ENCODE results near the gene ATF1. TPM values are rescaled to one million over a fixed set of nuclear protein-coding genes. Genes with fewer than 3 reads are reported as not detected.

The ATF1 gene
- total and polyA plus RNA-seq, 10 of the 15 experiments (the other 5 are each of a cell fraction or from before 2014, with no cell fraction given): 15.4 to 92.0 (median 33.6) TPM

- TF ChIP-seq HDGF (IDR thresholded peaks at IDR 0.05): 0 out of 2 replicates have a peak, but pooled peaks have one; percentile 18
- TF ChIP-seq CREM (IDR thresholded peaks at IDR 0.05; ENCODE audit: low read depth): no peak
Observed at GRCh38 chr12:50765095-50765911, 1.4 kb downstream of the ATF1 start (continued).

DNA sequence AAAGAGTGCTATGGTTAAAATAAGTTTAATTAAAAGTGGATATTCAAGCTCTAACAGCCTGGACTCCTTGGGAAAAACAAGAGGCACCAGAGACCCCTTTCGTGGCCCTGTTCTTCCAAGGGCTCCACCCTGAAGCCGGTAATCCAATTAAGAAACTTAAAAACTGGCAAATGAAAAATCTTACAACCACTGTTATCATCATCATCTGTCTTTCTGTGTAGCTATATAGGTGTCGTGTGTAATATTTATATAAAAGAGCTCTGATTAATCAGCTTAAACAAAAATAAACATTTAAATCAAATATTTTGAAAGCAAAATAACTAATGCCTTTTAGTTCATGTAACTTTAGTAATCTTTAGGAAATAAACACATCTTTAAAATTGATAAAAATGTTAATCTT lies 4.5 kb downstream of the ATF1 start:
- H3K4me1 ChIP-seq (ENCODE audit: control insufficient read depth, insufficient read depth, low read length): no peaks in the 10 kb centered on the region
- peaks cover 45% of the 10 kb centered on the region for H3K79me2 ChIP-seq (ENCODE audit: control insufficient read depth, insufficient read depth, low read length)
- ATAC-seq: no peak
- no peak overlapping the region for H3K9ac ChIP-seq (ENCODE audit: control insufficient read depth, insufficient read depth, low read length)
- ChIA-PET RAD21 (ENCODE audit: unreplicated experiment) (interaction anchor here (1.6 kb wide), 1 partner anchor 260 kb away, joined by 5 read pairs; no protein-coding TSS in a partner anchor), CTCF (interaction anchor here (0.7 to 4.4 kb wide), 8 partner anchors 9 to 577 kb away, joined by 3 to 44 read pairs (median 4); no protein-coding TSS in a partner anchor), SMC1A (ENCODE audit: uncharacterized antibody, unreplicated experiment) (interaction anchor here (1.2 to 6.5 kb wide), 3 partner anchors 50 to 260 kb away, joined by 4 to 75 read pairs (median 7); no protein-coding TSS in a partner anchor), POLR2A (no interaction called here)
- H3K27ac ChIP-seq (ENCODE audit: control insufficient read depth, insufficient read depth): no peak overlapping the region
- H3K4me2 ChIP-seq (ENCODE audit: control insufficient read depth, insufficient read depth): no peak overlapping the region
- no peak for FAIRE-seq
- BruUV-seq (replicated peaks): no TSS peak
- H3K9me3 ChIP-seq (replicated peaks; ENCODE audit: control insufficient read depth, insufficient read depth, low read length): no peaks in the 10 kb centered on the region; the same call in 2 of the 3 replicates
- no peak for DNase-seq (ENCODE audit: low read depth, low spot score)
- in situ Hi-C loops (cut with MboI): no loop called here
- intact Hi-C loops (cut with micrococcal nuclease; ENCODE audit: unreplicated experiment): loop anchor here (5.0 to 10.0 kb wide), 3 partner anchors 219 to 556 kb away; partner anchors contain the start of genes BIN2 and SLC11A2
- no peak overlapping the region for H3K4me3 ChIP-seq
- H3K36me3 ChIP-seq (ENCODE audit: control insufficient read depth in 2 of 2, insufficient read depth in 2 of 2, low read length in 1 of 2): no peaks in the 10 kb centered on the region; a peak in 3 of 4 replicates
- no peak overlapping the region for H2AFZ ChIP-seq (ENCODE audit: control insufficient read depth, low read depth, low read length)
- H4K20me1 ChIP-seq (ENCODE audit: control insufficient read depth, insufficient read depth): 0 out of 2 replicates have a peak, but pooled peaks cover 4% of the 10 kb centered on the region
- H3K27me3 ChIP-seq (replicated peaks in 1 of 2; ENCODE audit: control insufficient read depth in 2 of 2, insufficient read depth in 2 of 2, low read length in 1 of 2): no peaks in the 10 kb centered on the region
- 75% methylated on average over 3 of the region's 3 CpGs for WGBS (ENCODE audit: insufficient coverage, insufficient replicate concordance, low lambda C conversion rate, missing lambda C conversion rate)
- TF ChIP-seq SRF (IDR thresholded peaks at IDR 0.05; ENCODE audit: low read depth in 2 of 2, low read length in 2 of 2) (no peak), DPF2 (IDR thresholded peaks at IDR 0.05) (no peak), FOXM1 (IDR thresholded peaks at IDR 0.05; ENCODE audit: low read depth, low read length) (no peak), TCF7 (IDR thresholded peaks at IDR 0.05; ENCODE audit: borderline replicate concordance) (no peak), NRF1 (conservative IDR thresholded peaks at IDR 0.05; ENCODE audit: low read depth, low read length) (no peak), ZNF274 (IDR thresholded peaks at IDR 0.05; ENCODE audit: insufficient read depth, insufficient read length) (no peak), RB1 (IDR thresholded peaks at IDR 0.05; ENCODE audit: borderline replicate concordance) (no peak), POU2F2 (IDR thresholded peaks at IDR 0.05; ENCODE audit: borderline replicate concordance, low read depth, low read length) (no peak), PKNOX1 (IDR thresholded peaks at IDR 0.05) (no peak), CBX5 (IDR thresholded peaks at IDR 0.05; ENCODE audit: low read depth) (no peak), TAF1 (IDR thresholded peaks at IDR 0.05; ENCODE audit: borderline replicate concordance, low read depth, low read length) (no peak), CHD2 (IDR thresholded peaks at IDR 0.05; ENCODE audit: borderline replicate concordance, low read depth, low read length) (no peak)
- TF ChIP-seq, protein P1, sequence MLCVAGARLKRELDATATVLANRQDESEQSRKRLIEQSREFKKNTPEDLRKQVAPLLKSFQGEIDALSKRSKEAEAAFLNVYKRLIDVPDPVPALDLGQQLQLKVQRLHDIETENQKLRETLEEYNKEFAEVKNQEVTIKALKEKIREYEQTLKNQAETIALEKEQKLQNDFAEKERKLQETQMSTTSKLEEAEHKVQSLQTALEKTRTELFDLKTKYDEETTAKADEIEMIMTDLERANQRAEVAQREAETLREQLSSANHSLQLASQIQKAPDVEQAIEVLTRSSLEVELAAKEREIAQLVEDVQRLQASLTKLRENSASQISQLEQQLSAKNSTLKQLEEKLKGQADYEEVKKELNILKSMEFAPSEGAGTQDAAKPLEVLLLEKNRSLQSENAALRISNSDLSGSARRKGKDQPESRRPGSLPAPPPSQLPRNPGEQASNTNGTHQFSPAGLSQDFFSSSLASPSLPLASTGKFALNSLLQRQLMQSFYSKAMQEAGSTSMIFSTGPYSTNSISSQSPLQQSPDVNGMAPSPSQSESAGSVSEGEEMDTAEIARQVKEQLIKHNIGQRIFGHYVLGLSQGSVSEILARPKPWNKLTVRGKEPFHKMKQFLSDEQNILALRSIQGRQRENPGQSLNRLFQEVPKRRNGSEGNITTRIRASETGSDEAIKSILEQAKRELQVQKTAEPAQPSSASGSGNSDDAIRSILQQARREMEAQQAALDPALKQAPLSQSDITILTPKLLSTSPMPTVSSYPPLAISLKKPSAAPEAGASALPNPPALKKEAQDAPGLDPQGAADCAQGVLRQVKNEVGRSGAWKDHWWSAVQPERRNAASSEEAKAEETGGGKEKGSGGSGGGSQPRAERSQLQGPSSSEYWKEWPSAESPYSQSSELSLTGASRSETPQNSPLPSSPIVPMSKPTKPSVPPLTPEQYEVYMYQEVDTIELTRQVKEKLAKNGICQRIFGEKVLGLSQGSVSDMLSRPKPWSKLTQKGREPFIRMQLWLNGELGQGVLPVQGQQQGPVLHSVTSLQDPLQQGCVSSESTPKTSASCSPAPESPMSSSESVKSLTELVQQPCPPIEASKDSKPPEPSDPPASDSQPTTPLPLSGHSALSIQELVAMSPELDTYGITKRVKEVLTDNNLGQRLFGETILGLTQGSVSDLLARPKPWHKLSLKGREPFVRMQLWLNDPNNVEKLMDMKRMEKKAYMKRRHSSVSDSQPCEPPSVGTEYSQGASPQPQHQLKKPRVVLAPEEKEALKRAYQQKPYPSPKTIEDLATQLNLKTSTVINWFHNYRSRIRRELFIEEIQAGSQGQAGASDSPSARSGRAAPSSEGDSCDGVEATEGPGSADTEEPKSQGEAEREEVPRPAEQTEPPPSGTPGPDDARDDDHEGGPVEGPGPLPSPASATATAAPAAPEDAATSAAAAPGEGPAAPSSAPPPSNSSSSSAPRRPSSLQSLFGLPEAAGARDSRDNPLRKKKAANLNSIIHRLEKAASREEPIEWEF (IDR thresholded peaks at IDR 0.05; ENCODE audit: insufficient replicate concordance, low read depth, low read length): no peak

All from GM12878 (cell line).